K562 (cell line): ENCODE results near the gene ZNF280C. TPM values are rescaled to one million over a fixed set of nuclear protein-coding genes. Genes with fewer than 3 reads are reported as not detected.

Experiments
- ARID1B ChIP-seq: fragments of 450-650 bp; IDR thresholded peaks from 2 replicates; pipeline ENCODE4 v1.6.1; 2016; ENCODE audit warnings: antibody characterized with exemption, mild to moderate bottlenecking, inconsistent platforms
- CBX1 ChIP-seq: sonication (generic); IDR thresholded peaks from 2 replicates; pipeline ENCODE4 v1.6.1; 2016; ENCODE audit warnings: antibody characterized with exemption, low read depth, mild to moderate bottlenecking
- EWSR1 ChIP-seq: fragments of 450-650 bp; IDR thresholded peaks from 2 replicates; pipeline ENCODE4 v1.6.1; 2018; ENCODE audit warnings: borderline replicate concordance, mild to moderate bottlenecking, low read depth, moderate library complexity; ENCODE audit not compliant: partially characterized antibody
- GABPB2 ChIP-seq: fragments of 250-450 bp; sonication (Bioruptor Pico); conservative IDR thresholded peaks from 2 replicates; pipeline ENCODE4 v1.5.1; 2021; ENCODE audit warnings: mild to moderate bottlenecking
- NELFE ChIP-seq: IDR thresholded peaks from 2 replicates; pipeline ENCODE4 v1.6.1; 2011; ENCODE audit warnings: mild to moderate bottlenecking; ENCODE audit not compliant: insufficient read depth, insufficient read length
- NFATC3 ChIP-seq: fragments of 450-650 bp; IDR thresholded peaks from 2 replicates; pipeline ENCODE4 v1.6.1; 2017; ENCODE audit warnings: mild to moderate bottlenecking
- POU5F1 ChIP-seq: fragments of 150-350 bp; IDR thresholded peaks from 2 replicates; pipeline ENCODE4 v1.6.1; 2014; ENCODE audit warnings: borderline replicate concordance, low read length, low read depth, mild to moderate bottlenecking; ENCODE audit not compliant: partially characterized antibody
- RBFOX2 ChIP-seq: fragments of 200-400 bp; formaldehyde crosslinking; IDR thresholded peaks from 2 replicates; pipeline ENCODE4 v1.6.1; 2017; ENCODE audit warnings: low read depth, mild to moderate bottlenecking, low read length, moderate library complexity
- RFX7 ChIP-seq: fragments of 250-450 bp; sonication (Bioruptor Pico); IDR thresholded peaks from 2 replicates; pipeline ENCODE4 v1.5.1; 2021; ENCODE audit warnings: mild to moderate bottlenecking
- SIN3B ChIP-seq: fragments of 450-650 bp; IDR thresholded peaks from 2 replicates; pipeline ENCODE4 v1.6.1; 2017; ENCODE audit warnings: low read depth, mild to moderate bottlenecking, moderate library complexity
- SRSF1 ChIP-seq: fragments of 200-400 bp; formaldehyde crosslinking; IDR thresholded peaks from 2 replicates; pipeline ENCODE4 v1.6.1; 2017; ENCODE audit warnings: mild to moderate bottlenecking, low read depth, low read length, moderate library complexity
- TAL1 ChIP-seq: fragments of 450-650 bp; IDR thresholded peaks from 2 replicates; pipeline ENCODE4 v1.6.1; 2016; ENCODE audit warnings: mild to moderate bottlenecking
- WHSC1 ChIP-seq: IDR thresholded peaks from one replicate; pipeline ENCODE4 v1.6.1; 2012; ENCODE audit warnings: low read length, control low read depth, inconsistent platforms
- ZBTB1 ChIP-seq: sonication (generic); formaldehyde crosslinking; IDR thresholded peaks from 2 replicates; pipeline ENCODE4 v1.8.1; 2023; ENCODE audit warnings: missing genetic modification reagents, low read depth, mild to moderate bottlenecking, borderline replicate concordance
- ZNF175 ChIP-seq: fragments of 200-800 bp; sonication (Bioruptor generic); IDR thresholded peaks from 2 replicates; pipeline ENCODE4 v1.6.1; 2016; ENCODE audit warnings: low read depth, mild to moderate bottlenecking, missing genetic modification characterization, missing compliant biosample characterization
- ZNF639 ChIP-seq, 2 experiments: fragments of 200-800 bp in 1 of 2; sonication (Bioruptor generic) in 1 of 2; sonication (generic) in 1 of 2; formaldehyde crosslinking in 1 of 2; IDR thresholded peaks in 1 of 2; conservative IDR thresholded peaks in 1 of 2; 2 replicates each; pipeline versions ENCODE4 v1.5.0 to v1.6.1; 2016 to 2020; ENCODE audit warnings: missing compliant biosample characterization in 1 of 2, missing genetic modification characterization in 1 of 2, missing genetic modification reagents in 1 of 2
- polyA plus RNA-seq, 8 experiments: library from polyadenylated mRNA; depleted of rRNA in 4 of 8; stranded (reverse) in 5 of 8; unstranded in 3 of 8; fragments of >200 nt; fragmentation: Nextera tagmentation in 2 of 8; fragmentation: Illumina TruSeq in 1 of 8; extraction: Ambion mirVana in 2 of 8; extraction: Trizol in 1 of 8; gene quantifications; 2 replicates each; pipeline versions ENCODE4 v1.2.1 to v1.2.3, GENCODE V29; 2011 to 2014; ENCODE audit warnings: inconsistent platforms in 1 of 8, missing spikeins in 1 of 8
- total RNA-seq, 7 experiments: library from RNA; depleted of rRNA in 6 of 7; stranded (reverse); fragments of >200 nt in 6 of 7; fragmentation: Illumina TruSeq in 2 of 7; extraction: Trizol in 2 of 7; gene quantifications; 2 replicates each; pipeline versions ENCODE4 v1.2.1 to v1.2.3, GENCODE V29; 2011 to 2021; ENCODE audit warnings: low replicate concordance in 1 of 7
- TF ChIP-seq, protein P1 (sequence below), 2 experiments: IDR thresholded peaks; 2 replicates each; pipeline ENCODE4 v1.6.1; 2012; ENCODE audit warnings: improper control_type of control experiment in 2 of 2, low read depth in 2 of 2, low read length in 2 of 2, borderline replicate concordance in 1 of 2
- TF ChIP-seq, protein P2 (sequence below): fragments of 450-650 bp; IDR thresholded peaks from 2 replicates; pipeline ENCODE4 v1.6.1; 2016; ENCODE audit warnings: antibody characterized with exemption
- TF ChIP-seq, protein P3 (sequence below), 2 experiments: IDR thresholded peaks in 1 of 2; conservative IDR thresholded peaks in 1 of 2; 2 replicates each; pipeline ENCODE4 v1.6.1; 2016; ENCODE audit warnings: low read depth in 2 of 2, mild to moderate bottlenecking in 1 of 2, missing compliant biosample characterization in 1 of 2, missing genetic modification characterization in 1 of 2, moderate library complexity in 1 of 2

Gene ZNF280C
- total and polyA plus RNA-seq, 9 of the 15 experiments (the other 6 are each of a cell fraction or from before 2014, with no cell fraction given) = 1.6 to 8.3 (median 4.4) TPM

DNA sequence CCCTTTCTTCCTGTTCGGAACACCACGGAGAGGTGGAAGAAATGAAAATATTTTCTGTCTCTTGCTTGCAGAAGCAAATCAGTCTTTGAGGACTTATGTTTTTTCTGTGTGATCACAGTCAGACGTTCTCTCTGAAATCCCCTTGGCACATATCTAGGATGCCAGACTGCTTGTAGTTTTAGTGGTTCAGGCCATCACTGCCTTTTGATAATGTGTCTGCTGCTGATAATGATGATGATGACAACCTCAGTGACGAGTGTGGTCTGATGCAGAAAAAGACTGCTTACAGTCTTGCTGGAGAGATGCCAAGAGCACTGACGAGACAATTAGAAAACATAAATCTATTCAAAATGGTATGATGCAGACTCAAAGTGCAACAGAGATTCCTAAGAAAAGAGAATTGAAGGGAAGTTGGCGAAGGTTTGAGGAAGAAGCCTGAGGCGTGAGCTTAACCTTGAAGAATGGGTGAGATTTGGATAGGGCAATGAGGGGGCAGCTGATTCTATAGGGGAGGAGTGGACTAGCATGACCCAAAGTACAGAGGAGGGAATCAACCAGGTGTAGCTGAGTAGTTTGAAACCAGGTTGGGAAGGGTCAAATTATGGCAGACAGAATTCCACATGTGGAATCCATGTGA is 89.0 kb downstream of the ZNF280C start (continued):
- TF ChIP-seq POU5F1 (no peak), GABPB2 (CRISPR knock-in tag) (no peak), SIN3B (no peak), RBFOX2 (no peak), CBX1 (no peak), NFATC3 (0 out of 2 replicates have a peak, but pooled peaks have one; percentile 68), RFX7 (CRISPR knock-in tag) (no peak), ZBTB1 (CRISPR knock-in tag) (no peak), NELFE (no peak), ZNF639 (CRISPR knock-in tag; conservative IDR thresholded peaks at IDR 0.05 in 1 of 2, IDR thresholded peaks at IDR 0.05 in 1 of 2) (peak in 1 of 2 experiments; percentile 86; a peak in 2 of 4 replicates), EWSR1 (no peak), ARID1B (peak; percentile 100), ZNF175 (CRISPR knock-in tag) (peak; percentile 83; the same call in 1 of the 2 replicates), WHSC1 (no peak), SRSF1 (no peak), TAL1 (peak; percentile 99)
- TF ChIP-seq, protein P1, sequence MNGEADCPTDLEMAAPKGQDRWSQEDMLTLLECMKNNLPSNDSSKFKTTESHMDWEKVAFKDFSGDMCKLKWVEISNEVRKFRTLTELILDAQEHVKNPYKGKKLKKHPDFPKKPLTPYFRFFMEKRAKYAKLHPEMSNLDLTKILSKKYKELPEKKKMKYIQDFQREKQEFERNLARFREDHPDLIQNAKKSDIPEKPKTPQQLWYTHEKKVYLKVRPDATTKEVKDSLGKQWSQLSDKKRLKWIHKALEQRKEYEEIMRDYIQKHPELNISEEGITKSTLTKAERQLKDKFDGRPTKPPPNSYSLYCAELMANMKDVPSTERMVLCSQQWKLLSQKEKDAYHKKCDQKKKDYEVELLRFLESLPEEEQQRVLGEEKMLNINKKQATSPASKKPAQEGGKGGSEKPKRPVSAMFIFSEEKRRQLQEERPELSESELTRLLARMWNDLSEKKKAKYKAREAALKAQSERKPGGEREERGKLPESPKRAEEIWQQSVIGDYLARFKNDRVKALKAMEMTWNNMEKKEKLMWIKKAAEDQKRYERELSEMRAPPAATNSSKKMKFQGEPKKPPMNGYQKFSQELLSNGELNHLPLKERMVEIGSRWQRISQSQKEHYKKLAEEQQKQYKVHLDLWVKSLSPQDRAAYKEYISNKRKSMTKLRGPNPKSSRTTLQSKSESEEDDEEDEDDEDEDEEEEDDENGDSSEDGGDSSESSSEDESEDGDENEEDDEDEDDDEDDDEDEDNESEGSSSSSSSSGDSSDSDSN (IDR thresholded peaks at IDR 0.05; ENCODE audit: borderline replicate concordance in 1 of 2, low read depth in 2 of 2, low read length in 2 of 2) = no peak
- TF ChIP-seq, protein P2, sequence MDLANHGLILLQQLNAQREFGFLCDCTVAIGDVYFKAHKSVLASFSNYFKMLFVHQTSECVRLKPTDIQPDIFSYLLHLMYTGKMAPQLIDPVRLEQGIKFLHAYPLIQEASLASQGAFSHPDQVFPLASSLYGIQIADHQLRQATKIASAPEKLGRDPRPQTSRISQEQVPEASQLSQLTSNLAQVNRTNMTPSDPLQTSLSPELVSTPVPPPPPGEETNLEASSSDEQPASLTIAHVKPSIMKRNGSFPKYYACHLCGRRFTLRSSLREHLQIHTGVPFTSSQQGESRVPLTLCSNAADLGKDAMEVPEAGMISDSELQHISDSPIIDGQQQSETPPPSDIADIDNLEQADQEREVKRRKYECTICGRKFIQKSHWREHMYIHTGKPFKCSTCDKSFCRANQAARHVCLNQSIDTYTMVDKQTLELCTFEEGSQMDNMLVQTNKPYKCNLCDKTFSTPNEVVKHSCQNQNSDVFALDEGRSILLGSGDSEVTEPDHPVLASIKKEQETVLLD = no peak
- TF ChIP-seq, protein P3, sequence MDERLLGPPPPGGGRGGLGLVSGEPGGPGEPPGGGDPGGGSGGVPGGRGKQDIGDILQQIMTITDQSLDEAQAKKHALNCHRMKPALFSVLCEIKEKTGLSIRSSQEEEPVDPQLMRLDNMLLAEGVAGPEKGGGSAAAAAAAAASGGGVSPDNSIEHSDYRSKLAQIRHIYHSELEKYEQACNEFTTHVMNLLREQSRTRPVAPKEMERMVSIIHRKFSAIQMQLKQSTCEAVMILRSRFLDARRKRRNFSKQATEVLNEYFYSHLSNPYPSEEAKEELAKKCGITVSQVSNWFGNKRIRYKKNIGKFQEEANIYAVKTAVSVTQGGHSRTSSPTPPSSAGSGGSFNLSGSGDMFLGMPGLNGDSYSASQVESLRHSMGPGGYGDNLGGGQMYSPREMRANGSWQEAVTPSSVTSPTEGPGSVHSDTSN (CRISPR knock-in tag; IDR thresholded peaks at IDR 0.05; ENCODE audit: low read depth) = no peak
- TF ChIP-seq, protein P3 (tag; conservative IDR thresholded peaks at IDR 0.05; ENCODE audit: low read depth) = peak; percentile 98
